Psoas muscle (tissue), 8 donors: Measurements from ENCODE around the gene C10orf53. TPM values are rescaled to one million over a fixed set of nuclear protein-coding genes. Genes with fewer than 3 reads are reported as not detected.

Experiments
- ATAC-seq, 4 donors: fragments of 200-7000 bp; cut with Tn5 transposase; one replicate each; pipeline ENCODE4 v1.9.1; 2020; ENCODE audit warnings: moderate library complexity in 3 of 4, mild to moderate bottlenecking in 2 of 4
- DNase-seq, 2 donors: peaks; one replicate each; pipeline ENCODE4 v3.0.0-alpha.2; 2020
- H3K27ac ChIP-seq: fragments of 200-600 bp; one replicate; pipeline ENCODE4 v1.8.0; 2022
- H3K27me3 ChIP-seq, 3 donors: fragments of 200-600 bp in 1 of 3; one replicate each; pipeline versions ENCODE4 v1.6.1 to v1.8.0; 2013 to 2022; ENCODE audit warnings: low read length in 2 of 3, mild to moderate bottlenecking in 2 of 3, moderate library complexity in 1 of 3; ENCODE audit not compliant: insufficient read depth in 3 of 3
- H3K36me3 ChIP-seq, 2 donors: fragments of 200-600 bp in 1 of 2; one replicate each; pipeline versions ENCODE4 v1.6.1 to v1.8.0; 2013 to 2022; ENCODE audit warnings: low read depth in 1 of 2, mild to moderate bottlenecking in 1 of 2, moderate library complexity in 1 of 2; ENCODE audit not compliant: insufficient read depth in 1 of 2
- H3K4me1 ChIP-seq: fragments of 200-600 bp; one replicate; pipeline ENCODE4 v1.8.0; 2022
- H3K4me3 ChIP-seq: fragments of 200-600 bp; one replicate; pipeline ENCODE4 v1.8.0; 2022; ENCODE audit warnings: mild to moderate bottlenecking
- H3K9me3 ChIP-seq: fragments of 200-600 bp; one replicate; pipeline ENCODE4 v1.8.0; 2022
- WGBS, 3 donors: extraction: QIAGEN DNeasy Blood & Tissue Kit; methylation state at CpG; one replicate each; pipeline versions ENCODE4 v1.1.6 to v1.1.7; 2013; 5-methylcytosine and 5-hydroxymethylcytosine counted together
- intact Hi-C, 2 donors: fragments of 100-400 bp; cut with DNase I; formaldehyde crosslinking; loops; one replicate each; pipeline versions ENCODE4 v1.11.0 to v1.14.2; 2022
- polyA plus RNA-seq, 3 donors: library from polyadenylated mRNA; stranded (reverse); fragments of 200-250 nt; gene quantifications; one replicate each; pipeline ENCODE4 v1.2.3, GENCODE V29; 2013
- total RNA-seq, 4 donors: library from RNA; stranded (reverse); fragmentation: NEBNext Ultra II Directional in 2 of 4; extraction: Animal tissue kit (Norgen Biotek cat#: 25700) in 2 of 4; gene quantifications; one replicate each; pipeline versions ENCODE4 v1.2.1 to v1.2.4, GENCODE V29; 2021 to 2023
- TF ChIP-seq, protein P1 (sequence below): fragments of 200-600 bp; IDR thresholded peaks from one replicate; pipeline ENCODE4 v1.8.0; 2022; ENCODE audit warnings: antibody characterized with exemption
- donor health status: healthy with polysubstance abuse.
- donor health status: DM: no; HTN: no; CAD: no; lungs with moderate emphysema.
- donor health status: Bipolar disorder and iron deficiency.
- donor health status: healthy.
- donor health status: DM: yes; HTN: yes; CAD: no.
- donor health status: DM: no; HTN: no; CAD: no.
- donor health status: DM: no; HTN: no; CAD: no.
- donor health status: DM: yes; HTN: yes; CAD: no.

Gene C10orf53
- total and polyA plus RNA-seq, 7 donors = not detected

DNA sequence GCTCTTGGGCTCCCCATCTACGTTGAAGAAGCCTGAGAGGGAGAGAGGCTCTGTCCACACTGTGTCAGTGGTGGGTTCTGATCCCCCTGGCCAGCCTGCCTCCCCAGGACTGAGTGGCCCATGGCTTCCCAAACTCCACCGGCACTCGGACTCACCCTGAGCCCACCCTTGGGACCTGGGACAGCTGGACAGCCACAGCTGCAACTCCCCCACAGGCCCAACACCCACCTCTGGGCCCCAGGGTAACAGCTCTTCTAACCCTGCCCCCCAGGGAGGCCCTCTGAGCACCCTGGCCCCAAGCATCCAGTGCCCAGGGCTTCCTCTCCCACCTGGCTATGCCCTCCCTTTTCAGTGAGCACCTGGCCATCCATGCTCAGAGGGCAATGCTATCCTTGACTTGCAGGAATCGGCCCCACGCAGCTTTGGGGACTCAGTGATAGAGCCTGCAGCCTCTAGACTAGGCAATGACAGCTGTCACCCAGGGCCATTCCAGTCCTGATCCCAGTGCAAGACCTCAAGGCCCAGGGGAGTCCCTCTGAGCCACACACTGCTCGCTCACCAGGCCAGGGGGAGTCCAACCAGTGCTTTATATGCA is 64.7 kb downstream of the C10orf53 start:
- intact Hi-C loops = no loop called here
- Histone ChIP-seq H3K9me3 (no peaks in the 10 kb centered on the region), H3K27ac (no peak overlapping the region), H3K4me3 (no peak overlapping the region), H3K36me3 (no peaks in the 10 kb centered on the region), H3K4me1 (no peaks in the 10 kb centered on the region), H3K27me3 (peaks cover 0 to 2% (median 0%) of the 10 kb centered on the region in 3 donors)
- DNase-seq (no peak), ATAC-seq (no peak)
- TF ChIP-seq, protein P1, sequence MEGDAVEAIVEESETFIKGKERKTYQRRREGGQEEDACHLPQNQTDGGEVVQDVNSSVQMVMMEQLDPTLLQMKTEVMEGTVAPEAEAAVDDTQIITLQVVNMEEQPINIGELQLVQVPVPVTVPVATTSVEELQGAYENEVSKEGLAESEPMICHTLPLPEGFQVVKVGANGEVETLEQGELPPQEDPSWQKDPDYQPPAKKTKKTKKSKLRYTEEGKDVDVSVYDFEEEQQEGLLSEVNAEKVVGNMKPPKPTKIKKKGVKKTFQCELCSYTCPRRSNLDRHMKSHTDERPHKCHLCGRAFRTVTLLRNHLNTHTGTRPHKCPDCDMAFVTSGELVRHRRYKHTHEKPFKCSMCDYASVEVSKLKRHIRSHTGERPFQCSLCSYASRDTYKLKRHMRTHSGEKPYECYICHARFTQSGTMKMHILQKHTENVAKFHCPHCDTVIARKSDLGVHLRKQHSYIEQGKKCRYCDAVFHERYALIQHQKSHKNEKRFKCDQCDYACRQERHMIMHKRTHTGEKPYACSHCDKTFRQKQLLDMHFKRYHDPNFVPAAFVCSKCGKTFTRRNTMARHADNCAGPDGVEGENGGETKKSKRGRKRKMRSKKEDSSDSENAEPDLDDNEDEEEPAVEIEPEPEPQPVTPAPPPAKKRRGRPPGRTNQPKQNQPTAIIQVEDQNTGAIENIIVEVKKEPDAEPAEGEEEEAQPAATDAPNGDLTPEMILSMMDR = no peak
- WGBS, 3 donors = 65 to 72% (median 65%) methylated on average over 6 of the region's 6 CpGs

DNA sequence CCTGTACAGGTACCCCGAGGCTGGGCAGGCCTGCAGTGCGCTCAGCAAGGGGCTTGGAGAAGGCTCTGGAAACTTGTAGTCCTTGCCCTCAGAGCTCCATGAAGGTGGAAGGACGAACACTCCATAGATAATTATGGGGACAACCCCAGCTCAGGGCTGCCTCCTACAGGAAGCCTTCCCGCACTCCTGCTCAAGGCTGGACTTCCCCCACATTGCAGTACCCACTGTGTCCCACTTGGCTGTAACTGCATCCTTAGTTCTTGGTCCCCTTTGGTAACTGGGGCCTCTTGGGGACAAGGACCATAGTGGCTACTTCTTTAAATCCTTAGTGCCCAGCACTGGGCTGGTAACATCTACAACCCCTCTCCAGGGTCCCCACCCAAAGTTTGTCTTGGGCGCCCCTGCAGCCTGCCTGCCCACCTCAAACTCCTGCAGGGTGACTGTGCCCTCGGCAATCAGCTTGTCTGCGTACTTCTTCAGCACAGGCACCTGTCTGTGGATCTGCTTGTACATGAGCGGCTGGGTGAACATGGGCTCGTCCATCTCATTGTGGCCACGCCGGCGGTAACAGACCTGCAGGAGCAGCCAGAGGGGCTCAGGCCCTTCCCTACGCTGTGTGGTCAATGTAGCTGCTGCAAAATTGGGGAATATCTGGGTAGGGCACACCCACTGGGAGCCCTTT is 65.6 kb downstream of the C10orf53 start:
- intact Hi-C loops = no loop called here
- no peak for ATAC-seq
- Histone ChIP-seq H3K36me3 (no peaks in the 10 kb centered on the region), H3K27me3 (peaks cover 0 to 5% (median 0%) of the 10 kb centered on the region in 3 donors), H3K4me1 (no peaks in the 10 kb centered on the region), H3K4me3 (no peak overlapping the region), H3K27ac (no peak overlapping the region), H3K9me3 (no peaks in the 10 kb centered on the region)
- DNase-seq = no peak
- WGBS, 3 donors = 82 to 85% (median 84%) methylated on average over 13 of the region's 13 CpGs
- TF ChIP-seq, protein P1 = no peak

DNA sequence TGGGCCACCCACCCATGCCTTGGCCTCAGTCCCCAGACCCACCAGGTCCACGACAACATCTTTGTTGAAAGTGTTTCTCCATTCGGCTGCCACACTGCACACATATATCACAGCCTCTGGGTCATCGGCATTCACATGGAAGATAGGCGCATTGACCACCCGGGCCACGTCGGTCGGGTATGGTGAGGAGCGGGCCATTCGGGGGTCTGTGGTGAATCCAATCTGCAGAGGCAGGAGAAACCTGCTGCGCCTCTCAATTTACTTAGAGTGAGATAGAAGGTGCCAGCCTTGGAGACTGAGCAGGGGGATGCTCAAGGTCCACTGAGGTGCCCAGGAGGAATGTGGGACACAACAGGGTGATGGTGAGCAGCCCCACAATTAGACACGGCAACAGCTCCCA is 66.3 kb downstream of the C10orf53 start:
- peaks cover 0 to 6% (median 0%) of the 10 kb centered on the region in 3 donors for H3K27me3 ChIP-seq
- no peaks in the 10 kb centered on the region for H3K9me3 ChIP-seq
- no peaks in the 10 kb centered on the region for H3K36me3 ChIP-seq
- H3K4me1 ChIP-seq = no peaks in the 10 kb centered on the region
- H3K27ac ChIP-seq = no peak overlapping the region
- TF ChIP-seq, protein P1 = no peak
- ATAC-seq = no peak
- no peak for DNase-seq
- no peak overlapping the region for H3K4me3 ChIP-seq
- 89 to 91% (median 90%) methylated on average over 12 of the region's 12 CpGs for WGBS, 3 donors
- intact Hi-C loops = no loop called here

DNA sequence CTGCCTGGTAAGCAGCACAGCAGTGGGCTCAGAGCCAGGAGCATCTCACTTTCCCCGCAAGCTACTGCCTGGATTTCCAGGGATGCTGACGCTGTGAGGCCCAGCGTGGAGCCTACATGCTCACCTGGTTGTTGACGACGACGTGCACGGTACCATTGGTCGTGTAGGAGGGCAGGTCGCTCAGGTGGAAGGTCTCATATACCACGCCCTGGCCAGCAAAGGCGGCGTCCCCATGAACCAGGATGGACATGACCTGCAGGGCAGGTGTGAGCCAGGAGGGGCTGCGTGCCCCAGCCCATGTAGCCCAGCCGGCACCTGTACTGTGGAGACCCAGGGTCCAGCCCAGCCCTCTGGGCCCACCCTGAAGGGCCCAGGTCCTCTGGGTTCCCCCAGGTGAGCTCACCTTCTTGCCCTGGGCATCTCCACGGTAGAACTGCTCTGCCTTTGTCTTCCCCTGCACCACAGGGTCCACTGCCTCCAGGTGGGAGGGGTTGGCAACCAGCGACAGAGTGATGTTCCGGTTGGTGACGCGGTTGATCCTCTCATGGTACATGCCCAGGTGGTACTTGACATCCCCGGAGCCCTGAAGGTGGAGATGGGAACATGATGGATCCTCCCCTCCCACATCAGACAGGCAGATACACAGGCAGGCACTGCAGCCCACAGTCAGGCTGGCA is 67.3 kb downstream of the C10orf53 start:
- H3K36me3 ChIP-seq = no peaks in the 10 kb centered on the region

More for the DNA sequence above, 67.3 kb downstream of the C10orf53 start:
- peaks cover 0 to 9% (median 0%) of the 10 kb centered on the region in 3 donors for H3K27me3 ChIP-seq
- DNase-seq (no peak), ATAC-seq (no peak)
- WGBS, 3 donors = 89 to 92% (median 90%) methylated on average over 20 of the region's 20 CpGs
- no peaks in the 10 kb centered on the region for H3K9me3 ChIP-seq
- TF ChIP-seq, protein P1 = no peak
- H3K4me3 ChIP-seq = no peak overlapping the region
- intact Hi-C loops = no loop called here
- H3K4me1 ChIP-seq = no peaks in the 10 kb centered on the region
- no peak overlapping the region for H3K27ac ChIP-seq

Other genes with a start within 250 kb of the C10orf53 start
- gene ERCC6, start 140.5 kb upstream of the C10orf53 start, total RNA-seq = 10 to 100 TPM; 11.5 to 19.3 (median 15.0) TPM
- gene ERCC6, start 140.5 kb upstream of the C10orf53 start, polyA plus RNA-seq = 1 to 10 TPM; 2.7 to 5.2 (median 3.3) TPM
- gene SLC18A3, start 69.3 kb upstream of the C10orf53 start, total RNA-seq = not detected
- not detected for gene SLC18A3, start 69.3 kb upstream of the C10orf53 start, polyA plus RNA-seq
- not detected for gene CHAT, start 65.6 kb upstream of the C10orf53 start, total RNA-seq
- gene CHAT, start 65.6 kb upstream of the C10orf53 start, polyA plus RNA-seq = not detected
- gene OGDHL, start 82.7 kb downstream of the C10orf53 start, total RNA-seq = under 1 TPM in 2 of 4 donors, not detected in 2; 0.17 to 0.32 TPM
- under 1 TPM in 2 of 3 donors, not detected in 1; 0.01 TPM for gene OGDHL, start 82.7 kb downstream of the C10orf53 start, polyA plus RNA-seq